SK-N-SH treated with all-trans-retinoic acid at 6 μM for 48 hours (cell line): ENCODE results near the gene TIMP4.

Source experiments
- ATAC-seq: fragments of 200-7000 bp; cut with Tn5 transposase; 3 replicates; pipeline ENCODE4 v1.9.1; 2020; ENCODE audit warnings: mild to moderate bottlenecking, moderate library complexity
- ARNTL ChIP-seq: fragments of 450-650 bp; formaldehyde crosslinking; IDR thresholded peaks from 2 replicates; pipeline ENCODE4 v1.5.0; 2020; ENCODE audit warnings: low read depth, mild to moderate bottlenecking, moderate library complexity, borderline replicate concordance
- BACH2 ChIP-seq: fragments of 250-450 bp; sonication (Bioruptor Pico); IDR thresholded peaks from 2 replicates; pipeline ENCODE4 v1.9.0; 2021; ENCODE audit warnings: mild to moderate bottlenecking, borderline replicate concordance
- CSRNP3 ChIP-seq: fragments of 250-450 bp; sonication (Bioruptor Pico); IDR thresholded peaks from 2 replicates; pipeline ENCODE4 v1.5.1; 2021; ENCODE audit warnings: mild to moderate bottlenecking, moderate library complexity
- ESRRG ChIP-seq: fragments of 250-450 bp; sonication (Bioruptor Pico); IDR thresholded peaks from 2 replicates; pipeline ENCODE4 v1.6.1; 2021; ENCODE audit warnings: mild to moderate bottlenecking
- GLIS3 ChIP-seq: fragments of 250-450 bp; sonication (Bioruptor Pico); IDR thresholded peaks from 2 replicates; pipeline ENCODE4 v1.5.0; 2020; ENCODE audit warnings: mild to moderate bottlenecking, moderate library complexity
- OSR1 ChIP-seq: fragments of 250-450 bp; sonication (Bioruptor Pico); IDR thresholded peaks from 2 replicates; pipeline ENCODE4 v1.8.0; 2022; ENCODE audit warnings: moderate library complexity, mild to moderate bottlenecking, inconsistent platforms
- PATZ1 ChIP-seq: fragments of 250-450 bp; sonication (Bioruptor Pico); IDR thresholded peaks from 2 replicates; pipeline ENCODE4 v1.8.0; 2020; ENCODE audit warnings: mild to moderate bottlenecking, moderate library complexity, borderline replicate concordance
- POU6F1 ChIP-seq: fragments of 250-450 bp; sonication (Bioruptor Pico); IDR thresholded peaks from 2 replicates; pipeline ENCODE4 v1.8.0; 2021; ENCODE audit warnings: low read depth, mild to moderate bottlenecking, moderate library complexity, borderline replicate concordance
- PPARA ChIP-seq: fragments of 250-450 bp; sonication (Bioruptor Pico); IDR thresholded peaks from 2 replicates; pipeline ENCODE4 v1.5.0; 2020; ENCODE audit warnings: mild to moderate bottlenecking, borderline replicate concordance
- RARB ChIP-seq: fragments of 250-450 bp; sonication (Bioruptor Pico); IDR thresholded peaks from 2 replicates; pipeline ENCODE4 v1.8.0; 2021; ENCODE audit warnings: mild to moderate bottlenecking, moderate library complexity
- SNAI2 ChIP-seq: fragments of 250-450 bp; sonication (Bioruptor Pico); IDR thresholded peaks from 2 replicates; pipeline ENCODE4 v1.5.0; 2020; ENCODE audit warnings: mild to moderate bottlenecking, moderate library complexity
- TCF4 ChIP-seq: fragments of 250-450 bp; sonication (Bioruptor Pico); IDR thresholded peaks from 2 replicates; pipeline ENCODE4 v1.8.0; 2021; ENCODE audit warnings: mild to moderate bottlenecking, moderate library complexity, borderline replicate concordance
- TOX ChIP-seq: fragments of 250-450 bp; sonication (Bioruptor Pico); IDR thresholded peaks from 2 replicates; pipeline ENCODE4 v1.8.0; 2021; ENCODE audit warnings: mild to moderate bottlenecking, moderate library complexity, borderline replicate concordance
- ZC3H10 ChIP-seq: fragments of 250-450 bp; sonication (Bioruptor Pico); IDR thresholded peaks from 2 replicates; pipeline ENCODE4 v1.5.1; 2021; ENCODE audit warnings: mild to moderate bottlenecking, moderate library complexity
- ZFP3 ChIP-seq: fragments of 250-450 bp; sonication (Bioruptor Pico); IDR thresholded peaks from 2 replicates; pipeline ENCODE4 v1.5.0; 2020; ENCODE audit warnings: mild to moderate bottlenecking, moderate library complexity
- ZFP30 ChIP-seq: fragments of 450-650 bp; formaldehyde crosslinking; IDR thresholded peaks from 2 replicates; pipeline ENCODE4 v1.5.0; 2022; ENCODE audit warnings: mild to moderate bottlenecking, moderate library complexity
- ZNF565 ChIP-seq: fragments of 450-650 bp; formaldehyde crosslinking; conservative IDR thresholded peaks from 2 replicates; pipeline ENCODE4 v1.5.0; 2020; ENCODE audit warnings: low read depth, mild to moderate bottlenecking, moderate library complexity
- ZNF70 ChIP-seq: fragments of 450-650 bp; formaldehyde crosslinking; IDR thresholded peaks from 2 replicates; pipeline ENCODE4 v1.5.0; 2020; ENCODE audit warnings: mild to moderate bottlenecking, moderate library complexity
- ZNF8 ChIP-seq: fragments of 450-650 bp; formaldehyde crosslinking; IDR thresholded peaks from 2 replicates; pipeline ENCODE4 v1.5.0; 2020; ENCODE audit warnings: mild to moderate bottlenecking, moderate library complexity
- TF ChIP-seq, protein P1 (sequence below): fragments of 250-450 bp; sonication (Bioruptor Pico); IDR thresholded peaks from 2 replicates; pipeline ENCODE4 v1.5.1; 2020; ENCODE audit warnings: low read depth, mild to moderate bottlenecking, moderate library complexity
- TF ChIP-seq, protein P2 (sequence below): fragments of 250-450 bp; sonication (Bioruptor Pico); IDR thresholded peaks from 2 replicates; pipeline ENCODE4 v1.5.0; 2020; ENCODE audit warnings: mild to moderate bottlenecking, moderate library complexity

The TIMP4 gene

DNA sequence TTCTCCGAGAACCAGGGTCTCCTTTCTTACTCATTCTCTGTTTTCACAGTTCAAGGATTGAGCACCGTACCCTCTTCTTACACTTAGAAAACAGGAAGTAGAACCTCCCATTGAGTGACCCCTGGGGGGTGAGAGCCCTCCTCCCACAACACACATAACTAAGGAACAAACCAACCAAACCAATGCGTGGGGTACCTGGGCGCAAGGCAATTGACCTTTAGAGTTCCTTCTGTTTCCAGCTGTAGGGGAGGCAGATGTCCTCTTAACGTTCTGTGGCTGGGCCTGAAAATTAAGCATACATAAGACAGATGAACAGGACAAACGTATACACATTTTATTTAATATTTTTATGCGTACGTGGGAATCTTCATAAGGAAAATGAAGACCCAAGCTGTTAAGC is 33.5 kb upstream of the TIMP4 start:
- ATAC-seq = no peak
- TF ChIP-seq ZFP30 (CRISPR knock-in tag) = no peak
- TF ChIP-seq OSR1 (CRISPR knock-in tag) = no peak
- TF ChIP-seq ZNF565 = no peak
- TF ChIP-seq ZNF8 (CRISPR knock-in tag) = no peak
- no peak for TF ChIP-seq ZFP3 (CRISPR knock-in tag)
- TF ChIP-seq POU6F1 (CRISPR knock-in tag) = no peak
- no peak for TF ChIP-seq BACH2 (CRISPR knock-in tag)
- TF ChIP-seq, protein P1, sequence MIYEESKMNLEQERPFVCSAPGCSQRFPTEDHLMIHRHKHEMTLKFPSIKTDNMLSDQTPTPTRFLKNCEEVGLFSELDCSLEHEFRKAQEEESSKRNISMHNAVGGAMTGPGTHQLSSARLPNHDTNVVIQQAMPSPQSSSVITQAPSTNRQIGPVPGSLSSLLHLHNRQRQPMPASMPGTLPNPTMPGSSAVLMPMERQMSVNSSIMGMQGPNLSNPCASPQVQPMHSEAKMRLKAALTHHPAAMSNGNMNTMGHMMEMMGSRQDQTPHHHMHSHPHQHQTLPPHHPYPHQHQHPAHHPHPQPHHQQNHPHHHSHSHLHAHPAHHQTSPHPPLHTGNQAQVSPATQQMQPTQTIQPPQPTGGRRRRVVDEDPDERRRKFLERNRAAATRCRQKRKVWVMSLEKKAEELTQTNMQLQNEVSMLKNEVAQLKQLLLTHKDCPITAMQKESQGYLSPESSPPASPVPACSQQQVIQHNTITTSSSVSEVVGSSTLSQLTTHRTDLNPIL (CRISPR knock-in tag) = no peak
- TF ChIP-seq ARNTL (CRISPR knock-in tag) = no peak
- no peak for TF ChIP-seq ESRRG (CRISPR knock-in tag)
- TF ChIP-seq PATZ1 (CRISPR knock-in tag) = no peak
- no peak for TF ChIP-seq CSRNP3 (CRISPR knock-in tag)
- TF ChIP-seq SNAI2 (CRISPR knock-in tag) = no peak
- no peak for TF ChIP-seq TOX (CRISPR knock-in tag)
- no peak for TF ChIP-seq TCF4 (CRISPR knock-in tag)
- no peak for TF ChIP-seq ZC3H10
- TF ChIP-seq, protein P2, sequence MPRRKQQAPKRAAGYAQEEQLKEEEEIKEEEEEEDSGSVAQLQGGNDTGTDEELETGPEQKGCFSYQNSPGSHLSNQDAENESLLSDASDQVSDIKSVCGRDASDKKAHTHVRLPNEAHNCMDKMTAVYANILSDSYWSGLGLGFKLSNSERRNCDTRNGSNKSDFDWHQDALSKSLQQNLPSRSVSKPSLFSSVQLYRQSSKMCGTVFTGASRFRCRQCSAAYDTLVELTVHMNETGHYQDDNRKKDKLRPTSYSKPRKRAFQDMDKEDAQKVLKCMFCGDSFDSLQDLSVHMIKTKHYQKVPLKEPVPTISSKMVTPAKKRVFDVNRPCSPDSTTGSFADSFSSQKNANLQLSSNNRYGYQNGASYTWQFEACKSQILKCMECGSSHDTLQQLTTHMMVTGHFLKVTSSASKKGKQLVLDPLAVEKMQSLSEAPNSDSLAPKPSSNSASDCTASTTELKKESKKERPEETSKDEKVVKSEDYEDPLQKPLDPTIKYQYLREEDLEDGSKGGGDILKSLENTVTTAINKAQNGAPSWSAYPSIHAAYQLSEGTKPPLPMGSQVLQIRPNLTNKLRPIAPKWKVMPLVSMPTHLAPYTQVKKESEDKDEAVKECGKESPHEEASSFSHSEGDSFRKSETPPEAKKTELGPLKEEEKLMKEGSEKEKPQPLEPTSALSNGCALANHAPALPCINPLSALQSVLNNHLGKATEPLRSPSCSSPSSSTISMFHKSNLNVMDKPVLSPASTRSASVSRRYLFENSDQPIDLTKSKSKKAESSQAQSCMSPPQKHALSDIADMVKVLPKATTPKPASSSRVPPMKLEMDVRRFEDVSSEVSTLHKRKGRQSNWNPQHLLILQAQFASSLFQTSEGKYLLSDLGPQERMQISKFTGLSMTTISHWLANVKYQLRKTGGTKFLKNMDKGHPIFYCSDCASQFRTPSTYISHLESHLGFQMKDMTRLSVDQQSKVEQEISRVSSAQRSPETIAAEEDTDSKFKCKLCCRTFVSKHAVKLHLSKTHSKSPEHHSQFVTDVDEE (CRISPR knock-in tag) = no peak
- no peak for TF ChIP-seq GLIS3 (CRISPR knock-in tag)
- TF ChIP-seq, all 23 proteins: peak for 0

DNA sequence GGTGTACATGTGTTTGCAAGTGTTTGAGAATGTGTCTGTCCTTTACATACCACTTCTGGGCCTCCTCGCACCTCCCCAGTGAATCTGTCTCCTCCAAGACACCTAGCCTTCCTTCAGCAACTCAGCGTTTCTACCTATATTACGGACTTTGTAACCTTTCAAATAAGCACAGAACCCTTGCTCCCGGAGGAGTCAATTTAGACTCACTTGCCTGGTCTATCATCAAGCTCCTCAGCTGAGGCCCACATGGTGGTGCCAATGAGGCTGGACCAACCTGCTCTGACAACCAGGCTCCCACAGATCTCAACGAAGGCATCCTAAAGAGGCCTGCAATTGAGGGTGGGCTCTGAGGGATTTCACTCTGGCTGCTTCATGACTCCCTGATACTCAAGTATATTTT is 32.8 kb upstream of the TIMP4 start:
- no peak for ATAC-seq
- TF ChIP-seq OSR1 (CRISPR knock-in tag) (no peak), ZC3H10 (no peak)

- ATAC-seq = no peak
- no peak for TF ChIP-seq GLIS3 (CRISPR knock-in tag)
- no peak for TF ChIP-seq CSRNP3 (CRISPR knock-in tag)
- TF ChIP-seq POU6F1 (CRISPR knock-in tag) = no peak
- TF ChIP-seq ZC3H10 = no peak
- no peak for TF ChIP-seq BACH2 (CRISPR knock-in tag)
- no peak for TF ChIP-seq OSR1 (CRISPR knock-in tag)
- TF ChIP-seq RARB (CRISPR knock-in tag) = no peak
- no peak for TF ChIP-seq TCF4 (CRISPR knock-in tag)
- no peak for TF ChIP-seq PPARA
- TF ChIP-seq, protein P2 (CRISPR knock-in tag) = no peak
- TF ChIP-seq ZFP3 (CRISPR knock-in tag) = no peak
- no peak for TF ChIP-seq TOX (CRISPR knock-in tag)
- TF ChIP-seq ZNF565 = no peak
- no peak for TF ChIP-seq ZNF70 (CRISPR knock-in tag)
These were observed 32.1 kb upstream of the TIMP4 start for GRCh38 chr3:12190832-12191231.
